Fibroblast of mammary gland (primary cell): ENCODE measurements around the gene ILK.

Experiments used
- DNase-seq: peaks from one replicate; pipeline ENCODE4 v3.0.0-alpha.2; 2010; ENCODE audit warnings: low read depth
- H3K4me3 ChIP-seq: 2 replicates; pipeline ENCODE4 v1.5.1; 2011; ENCODE audit warnings: low read depth, mild to moderate bottlenecking, low read length, moderate library complexity; ENCODE audit not compliant: control insufficient read depth
- CTCF ChIP-seq: conservative IDR thresholded peaks from 2 replicates; pipeline ENCODE4 v1.5.1; 2011; ENCODE audit warnings: low read depth, low read length, inconsistent platforms; ENCODE audit not compliant: control insufficient read depth, insufficient read depth

ILK gene

GRCh38 chr11:6576471-6577373, 26.9 kb upstream of the ILK start:
- DNase-seq = peak; percentile 68
- H3K4me3 ChIP-seq = no peak overlapping the region
- TF ChIP-seq CTCF = no peak

GRCh38 chr11:6578134-6578533, 25.4 kb upstream of the ILK start:
- DNase-seq = no peak
- TF ChIP-seq CTCF = no peak
- H3K4me3 ChIP-seq = no peak overlapping the region

- no peak overlapping the region for H3K4me3 ChIP-seq
- no peak for TF ChIP-seq CTCF
- DNase-seq = no peak
These were observed 23.9 kb upstream of the ILK start for GRCh38 chr11:6579681-6580080.

- no peak overlapping the region for H3K4me3 ChIP-seq
- no peak for TF ChIP-seq CTCF
These were observed 20.0 kb upstream of the ILK start for GRCh38 chr11:6583584-6583983.

GRCh38 chr11:6584528-6584927, 19.0 kb upstream of the ILK start:
- DNase-seq = no peak
- no peak overlapping the region for H3K4me3 ChIP-seq
- no peak for TF ChIP-seq CTCF

More at GRCh38 chr11:6583584-6583983, 20.0 kb upstream of the ILK start:
- no peak for DNase-seq

GRCh38 chr11:6586434-6587359, 16.9 kb upstream of the ILK start:
- no peak for DNase-seq
- TF ChIP-seq CTCF = no peak
- H3K4me3 ChIP-seq = no peak overlapping the region
